WTC11 (cell line): Measurements from ENCODE around the gene ADAM12. TPM values are rescaled to one million over a fixed set of nuclear protein-coding genes. Genes with fewer than 3 reads are reported as not detected.

ENCODE experiments used
- ATAC-seq: fragments of 200-7000 bp; cut with Tn5 transposase; 2 replicates; pipeline ENCODE4 v1.10.0; 2021; ENCODE audit warnings: mild to moderate bottlenecking, moderate library complexity
- CTCF ChIA-PET: fragments of 300-600 bp; sonication (Branson Sonifier 250); formaldehyde crosslinking; loops from one replicate; lab custom pipeline; 2021; ENCODE audit warnings: antibody characterized with exemption; lab: Charles Lee
- POLR2A ChIA-PET: fragments of 350-600 bp; sonication (Branson Sonifier 250); formaldehyde crosslinking; loops from one replicate; lab custom pipeline; 2021; ENCODE audit warnings: antibody characterized with exemption; lab: Charles Lee
- DNase-seq: peaks from one replicate; pipeline ENCODE4 v3.0.0; 2021; ENCODE audit warnings: low spot score
- H3K27ac Mint-ChIP-seq: 2 replicates; pipeline ENCODE4 v1.8.0; 2021; ENCODE audit warnings: mixed read lengths
- H3K27me3 Mint-ChIP-seq: 2 replicates; pipeline ENCODE4 v1.8.0; 2021; ENCODE audit warnings: low read depth, mild to moderate bottlenecking, moderate library complexity, mixed read lengths
- H3K36me3 Mint-ChIP-seq: 2 replicates; pipeline ENCODE4 v1.8.0; 2021; ENCODE audit warnings: mixed read lengths
- H3K4me1 Mint-ChIP-seq: 2 replicates; pipeline ENCODE4 v1.8.0; 2022; ENCODE audit warnings: mixed read lengths
- H3K4me3 Mint-ChIP-seq: 2 replicates; pipeline ENCODE4 v1.8.0; 2021; ENCODE audit warnings: mild to moderate bottlenecking, moderate library complexity, mixed read lengths
- H3K9me3 Mint-ChIP-seq: 2 replicates; pipeline ENCODE4 v1.8.0; 2021; ENCODE audit warnings: mixed read lengths
- ATF1 ChIP-seq: sonication (generic); formaldehyde crosslinking; IDR thresholded peaks from 2 replicates; pipeline ENCODE4 v1.8.1; 2023; ENCODE audit warnings: mild to moderate bottlenecking, moderate library complexity, missing genetic modification reagents
- CREM ChIP-seq: sonication (generic); formaldehyde crosslinking; IDR thresholded peaks from 2 replicates; pipeline ENCODE4 v1.8.1; 2022; ENCODE audit warnings: mild to moderate bottlenecking, missing genetic modification reagents, moderate library complexity
- FOXJ3 ChIP-seq: sonication (generic); formaldehyde crosslinking; IDR thresholded peaks from 2 replicates; pipeline ENCODE4 v1.9.0; 2021; ENCODE audit warnings: missing genetic modification reagents, mild to moderate bottlenecking, borderline replicate concordance
- FOXK1 ChIP-seq: sonication (generic); formaldehyde crosslinking; IDR thresholded peaks from 2 replicates; pipeline ENCODE4 v1.8.0; 2022; ENCODE audit warnings: mild to moderate bottlenecking, moderate library complexity, missing genetic modification reagents
- GABPB1 ChIP-seq: sonication (generic); formaldehyde crosslinking; IDR thresholded peaks from 2 replicates; pipeline ENCODE4 v1.8.1; 2023; ENCODE audit warnings: mild to moderate bottlenecking, missing genetic modification reagents
- HMGA2 ChIP-seq: fragments of 250-450 bp; sonication (Bioruptor Pico); IDR thresholded peaks from 2 replicates; pipeline ENCODE4 v1.4.0; 2021; ENCODE audit warnings: mild to moderate bottlenecking, moderate library complexity
- JAZF1 ChIP-seq: fragments of 250-450 bp; sonication (Bioruptor Pico); IDR thresholded peaks from 2 replicates; pipeline ENCODE4 v1.9.0; 2021; ENCODE audit warnings: moderate library complexity, mild to moderate bottlenecking, inconsistent platforms
- NFATC4 ChIP-seq: fragments of 250-450 bp; sonication (Bioruptor Pico); IDR thresholded peaks from 2 replicates; pipeline ENCODE4 v1.9.0; 2021; ENCODE audit warnings: mild to moderate bottlenecking
- NFYB ChIP-seq: sonication (generic); formaldehyde crosslinking; conservative IDR thresholded peaks from 2 replicates; pipeline ENCODE4 v1.8.0; 2022; ENCODE audit warnings: low read depth, missing genetic modification reagents
- NR1H2 ChIP-seq: sonication (generic); formaldehyde crosslinking; IDR thresholded peaks from 2 replicates; pipeline ENCODE4 v1.9.0; 2021; ENCODE audit warnings: mild to moderate bottlenecking, moderate library complexity, missing genetic modification reagents
- RORB ChIP-seq: fragments of 250-450 bp; sonication (Bioruptor Pico); IDR thresholded peaks from 2 replicates; pipeline ENCODE4 v1.9.0; 2021; ENCODE audit warnings: mild to moderate bottlenecking
- SOX15 ChIP-seq: fragments of 250-450 bp; sonication (Bioruptor Pico); IDR thresholded peaks from 2 replicates; pipeline ENCODE4 v1.9.0; 2021; ENCODE audit warnings: mild to moderate bottlenecking
- ZNF138 ChIP-seq: sonication (generic); formaldehyde crosslinking; conservative IDR thresholded peaks from 2 replicates; pipeline ENCODE4 v1.8.1; 2022; ENCODE audit warnings: mild to moderate bottlenecking, moderate library complexity, missing genetic modification reagents
- ZNF219 ChIP-seq: sonication (generic); formaldehyde crosslinking; IDR thresholded peaks from 2 replicates; pipeline ENCODE4 v1.8.0; 2023; ENCODE audit warnings: missing genetic modification reagents, mild to moderate bottlenecking, borderline replicate concordance
- ZNF232 ChIP-seq: sonication (generic); formaldehyde crosslinking; IDR thresholded peaks from 2 replicates; pipeline ENCODE4 v1.8.0; 2022; ENCODE audit warnings: mild to moderate bottlenecking, missing genetic modification reagents
- ZNF317 ChIP-seq: sonication (generic); formaldehyde crosslinking; IDR thresholded peaks from 2 replicates; pipeline ENCODE4 v1.8.1; 2023; ENCODE audit warnings: low read depth, mild to moderate bottlenecking, moderate library complexity, missing genetic modification reagents, borderline replicate concordance
- total RNA-seq: library from RNA; stranded (reverse); gene quantifications from 3 replicates; pipeline ENCODE4 v1.2.3, GENCODE V29; 2021
- TF ChIP-seq, protein P1 (sequence below): sonication (generic); formaldehyde crosslinking; IDR thresholded peaks from 2 replicates; pipeline ENCODE4 v1.8.1; 2022; ENCODE audit warnings: mild to moderate bottlenecking, moderate library complexity, missing genetic modification reagents
- TF ChIP-seq, protein P2 (sequence below): sonication (generic); formaldehyde crosslinking; IDR thresholded peaks from 2 replicates; pipeline ENCODE4 v1.8.1; 2022; ENCODE audit warnings: missing genetic modification reagents, borderline replicate concordance
- TF ChIP-seq, protein P3 (sequence below): sonication (generic); formaldehyde crosslinking; IDR thresholded peaks from 2 replicates; pipeline ENCODE4 v1.8.0; 2022; ENCODE audit warnings: mild to moderate bottlenecking, missing genetic modification reagents
- TF ChIP-seq, protein P4 (sequence below): fragments of 250-450 bp; sonication (Bioruptor Pico); IDR thresholded peaks from 2 replicates; pipeline ENCODE4 v1.9.0; 2021; ENCODE audit warnings: mild to moderate bottlenecking

The ADAM12 gene
- total RNA-seq, 1 experiment from 2014 or later = 0.22 TPM

DNA sequence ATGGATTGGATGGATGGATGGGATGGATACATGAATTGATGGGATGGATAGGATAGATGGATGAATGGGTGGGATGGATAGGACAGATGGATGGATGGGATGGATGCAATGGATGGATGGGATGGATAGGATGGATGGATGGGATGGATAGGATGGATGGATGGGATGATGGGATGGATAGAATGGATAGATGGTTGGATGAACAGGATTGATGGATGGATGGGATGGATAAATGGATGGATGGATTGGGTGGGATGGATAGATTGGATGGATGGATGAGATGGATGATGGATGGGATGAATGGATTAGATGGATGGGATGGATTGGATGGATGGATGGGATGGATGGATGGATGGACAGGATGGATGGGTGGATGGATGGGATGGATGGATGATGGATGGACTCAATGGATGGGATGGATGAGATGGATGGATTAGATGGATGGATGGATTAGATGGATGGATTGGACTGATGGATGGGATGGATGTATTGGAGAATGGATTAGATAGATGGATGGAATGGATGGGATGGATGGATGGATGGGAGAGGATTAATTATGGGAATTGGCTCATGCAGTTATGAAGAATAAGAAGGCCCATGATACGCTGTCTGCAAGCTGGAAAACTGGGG, 136.4 kb downstream of the ADAM12 start:
- H3K27me3 Mint-ChIP-seq = no peaks in the 10 kb centered on the region
- H3K27ac Mint-ChIP-seq = no peak overlapping the region
- CTCF ChIA-PET = no interaction called here
- no peak overlapping the region for H3K4me3 Mint-ChIP-seq
- TF ChIP-seq ZNF138 (no peak), GABPB1 (CRISPR knock-in tag) (no peak), RORB (CRISPR knock-in tag) (no peak), NFATC4 (CRISPR knock-in tag) (no peak), FOXK1 (CRISPR knock-in tag) (no peak), FOXJ3 (CRISPR knock-in tag) (no peak), HMGA2 (CRISPR knock-in tag) (no peak), NR1H2 (no peak), ZNF317 (CRISPR knock-in tag) (no peak), ATF1 (CRISPR knock-in tag) (no peak), NFYB (CRISPR knock-in tag) (no peak), JAZF1 (no peak), ZNF232 (CRISPR knock-in tag) (no peak), SOX15 (CRISPR knock-in tag) (no peak), ZNF219 (CRISPR knock-in tag) (no peak), CREM (CRISPR knock-in tag) (no peak)
- TF ChIP-seq, protein P1, sequence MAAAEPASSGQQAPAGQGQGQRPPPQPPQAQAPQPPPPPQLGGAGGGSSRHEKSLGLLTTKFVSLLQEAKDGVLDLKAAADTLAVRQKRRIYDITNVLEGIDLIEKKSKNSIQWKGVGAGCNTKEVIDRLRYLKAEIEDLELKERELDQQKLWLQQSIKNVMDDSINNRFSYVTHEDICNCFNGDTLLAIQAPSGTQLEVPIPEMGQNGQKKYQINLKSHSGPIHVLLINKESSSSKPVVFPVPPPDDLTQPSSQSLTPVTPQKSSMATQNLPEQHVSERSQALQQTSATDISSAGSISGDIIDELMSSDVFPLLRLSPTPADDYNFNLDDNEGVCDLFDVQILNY (CRISPR knock-in tag) = no peak
- TF ChIP-seq, protein P2, sequence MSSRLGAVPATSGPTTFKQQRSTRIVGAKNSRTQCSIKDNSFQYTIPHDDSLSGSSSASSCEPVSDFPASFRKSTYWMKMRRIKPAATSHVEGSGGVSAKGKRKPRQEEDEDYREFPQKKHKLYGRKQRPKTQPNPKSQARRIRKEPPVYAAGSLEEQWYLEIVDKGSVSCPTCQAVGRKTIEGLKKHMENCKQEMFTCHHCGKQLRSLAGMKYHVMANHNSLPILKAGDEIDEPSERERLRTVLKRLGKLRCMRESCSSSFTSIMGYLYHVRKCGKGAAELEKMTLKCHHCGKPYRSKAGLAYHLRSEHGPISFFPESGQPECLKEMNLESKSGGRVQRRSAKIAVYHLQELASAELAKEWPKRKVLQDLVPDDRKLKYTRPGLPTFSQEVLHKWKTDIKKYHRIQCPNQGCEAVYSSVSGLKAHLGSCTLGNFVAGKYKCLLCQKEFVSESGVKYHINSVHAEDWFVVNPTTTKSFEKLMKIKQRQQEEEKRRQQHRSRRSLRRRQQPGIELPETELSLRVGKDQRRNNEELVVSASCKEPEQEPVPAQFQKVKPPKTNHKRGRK (CRISPR knock-in tag) = no peak
- TF ChIP-seq, protein P3, sequence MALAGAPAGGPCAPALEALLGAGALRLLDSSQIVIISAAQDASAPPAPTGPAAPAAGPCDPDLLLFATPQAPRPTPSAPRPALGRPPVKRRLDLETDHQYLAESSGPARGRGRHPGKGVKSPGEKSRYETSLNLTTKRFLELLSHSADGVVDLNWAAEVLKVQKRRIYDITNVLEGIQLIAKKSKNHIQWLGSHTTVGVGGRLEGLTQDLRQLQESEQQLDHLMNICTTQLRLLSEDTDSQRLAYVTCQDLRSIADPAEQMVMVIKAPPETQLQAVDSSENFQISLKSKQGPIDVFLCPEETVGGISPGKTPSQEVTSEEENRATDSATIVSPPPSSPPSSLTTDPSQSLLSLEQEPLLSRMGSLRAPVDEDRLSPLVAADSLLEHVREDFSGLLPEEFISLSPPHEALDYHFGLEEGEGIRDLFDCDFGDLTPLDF (CRISPR knock-in tag) = no peak
- TF ChIP-seq, protein P4, sequence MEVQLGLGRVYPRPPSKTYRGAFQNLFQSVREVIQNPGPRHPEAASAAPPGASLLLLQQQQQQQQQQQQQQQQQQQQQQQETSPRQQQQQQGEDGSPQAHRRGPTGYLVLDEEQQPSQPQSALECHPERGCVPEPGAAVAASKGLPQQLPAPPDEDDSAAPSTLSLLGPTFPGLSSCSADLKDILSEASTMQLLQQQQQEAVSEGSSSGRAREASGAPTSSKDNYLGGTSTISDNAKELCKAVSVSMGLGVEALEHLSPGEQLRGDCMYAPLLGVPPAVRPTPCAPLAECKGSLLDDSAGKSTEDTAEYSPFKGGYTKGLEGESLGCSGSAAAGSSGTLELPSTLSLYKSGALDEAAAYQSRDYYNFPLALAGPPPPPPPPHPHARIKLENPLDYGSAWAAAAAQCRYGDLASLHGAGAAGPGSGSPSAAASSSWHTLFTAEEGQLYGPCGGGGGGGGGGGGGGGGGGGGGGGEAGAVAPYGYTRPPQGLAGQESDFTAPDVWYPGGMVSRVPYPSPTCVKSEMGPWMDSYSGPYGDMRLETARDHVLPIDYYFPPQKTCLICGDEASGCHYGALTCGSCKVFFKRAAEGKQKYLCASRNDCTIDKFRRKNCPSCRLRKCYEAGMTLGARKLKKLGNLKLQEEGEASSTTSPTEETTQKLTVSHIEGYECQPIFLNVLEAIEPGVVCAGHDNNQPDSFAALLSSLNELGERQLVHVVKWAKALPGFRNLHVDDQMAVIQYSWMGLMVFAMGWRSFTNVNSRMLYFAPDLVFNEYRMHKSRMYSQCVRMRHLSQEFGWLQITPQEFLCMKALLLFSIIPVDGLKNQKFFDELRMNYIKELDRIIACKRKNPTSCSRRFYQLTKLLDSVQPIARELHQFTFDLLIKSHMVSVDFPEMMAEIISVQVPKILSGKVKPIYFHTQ = no peak
- TF ChIP-seq, all 79 proteins: peak for 0
- ATAC-seq (no peak), DNase-seq (no peak)
- peaks cover 6% of the 10 kb centered on the region for H3K4me1 Mint-ChIP-seq
- POLR2A ChIA-PET = no interaction called here
- peaks cover 7% of the 10 kb centered on the region; the same call in 1 of the 2 replicates for H3K36me3 Mint-ChIP-seq
- peaks cover 18% of the 10 kb centered on the region for H3K9me3 Mint-ChIP-seq
